A673 (cell line): ENCODE results near the gene LRPPRC. TPM values are rescaled to one million over a fixed set of nuclear protein-coding genes. Genes with fewer than 3 reads are reported as not detected.

Experiments used
- BruUV-seq: library from RNA; stranded (reverse); fragments of 400-500 nt; replicated peaks from 2 replicates; lab custom pipeline; 2021; lab: Mats Ljungman, UMichigan
- CTCF ChIA-PET: fragments of 300-600 bp; sonication (Branson Sonifier 250); formaldehyde crosslinking; loops from one replicate; lab custom pipeline; 2022; ENCODE audit warnings: antibody characterized with exemption; lab: Charles Lee
- POLR2A ChIA-PET: fragments of 300-600 bp; sonication (Branson Sonifier 250); formaldehyde crosslinking; loops from one replicate; lab custom pipeline; 2022; ENCODE audit warnings: antibody characterized with exemption; ENCODE audit not compliant: low non-redundant PET; lab: Charles Lee
- DNase-seq: peaks from one replicate; pipeline ENCODE4 v3.0.0-alpha.2; 2015; ENCODE audit warnings: low spot score
- H3K27ac ChIP-seq: fragments of 200-600 bp; sonication (generic); 2 replicates; pipeline ENCODE4 v1.5.1; 2016; ENCODE audit warnings: mixed run types, low read depth, mild to moderate bottlenecking, mixed read lengths, antibody characterized with exemption, low read length; ENCODE audit not compliant: poor library complexity, severe bottlenecking
- H3K27me3 ChIP-seq: fragments of 200-600 bp; sonication (generic); replicated peaks from 2 replicates; pipeline ENCODE4 v1.6.1; 2017; ENCODE audit warnings: mixed run types, low read depth, mild to moderate bottlenecking, mixed read lengths, antibody characterized with exemption, low read length; ENCODE audit not compliant: insufficient read depth, poor library complexity
- H3K36me3 ChIP-seq: fragments of 200-600 bp; sonication (generic); 2 replicates; pipeline ENCODE4 v1.6.1; 2016; ENCODE audit warnings: mixed run types, mild to moderate bottlenecking, mixed read lengths, antibody characterized with exemption, low read length; ENCODE audit not compliant: insufficient read depth, poor library complexity, severe bottlenecking
- H3K4me1 ChIP-seq: fragments of 200-600 bp; sonication (generic); 2 replicates; pipeline ENCODE4 v1.6.1; 2017; ENCODE audit warnings: mixed run types, mild to moderate bottlenecking, mixed read lengths, antibody characterized with exemption, low read length; ENCODE audit not compliant: insufficient read depth, poor library complexity, severe bottlenecking
- H3K4me3 ChIP-seq: fragments of 200-600 bp; sonication (generic); 2 replicates; pipeline ENCODE4 v1.5.1; 2016; ENCODE audit warnings: low read depth, mixed run types, mild to moderate bottlenecking, mixed read lengths, low read length; ENCODE audit not compliant: poor library complexity, severe bottlenecking
- H3K9me3 ChIP-seq: fragments of 200-600 bp; sonication (generic); 2 replicates; pipeline ENCODE4 v1.6.1; 2016; ENCODE audit warnings: mixed run types, low read depth, mild to moderate bottlenecking, mixed read lengths, antibody characterized with exemption, low read length; ENCODE audit not compliant: poor library complexity, severe bottlenecking
- CTCF ChIP-seq: fragments of 300-800, 200-600 bp; sonication (generic); conservative IDR thresholded peaks from 2 replicates; pipeline ENCODE4 v1.5.1; 2017; ENCODE audit warnings: low read depth, mild to moderate bottlenecking, antibody characterized with exemption, low read length, moderate library complexity, mixed read lengths
- EZH2 ChIP-seq: fragments of 200-600 bp; sonication (generic); IDR thresholded peaks from 2 replicates; pipeline ENCODE4 v1.6.1; 2017; ENCODE audit warnings: borderline replicate concordance, low read depth, mild to moderate bottlenecking, mixed read lengths, antibody characterized with exemption, low read length; ENCODE audit not compliant: poor library complexity, severe bottlenecking
- intact Hi-C: fragments of 100-400 bp; cut with micrococcal nuclease; formaldehyde crosslinking; loops from one replicate; pipeline ENCODE4 v1.10.0; 2022; ENCODE audit not compliant: unreplicated experiment
- total RNA-seq: library from RNA; stranded (reverse); gene quantifications from 2 replicates; pipeline ENCODE4 v1.2.3, GENCODE V29; 2021

The LRPPRC gene
- total RNA-seq, 1 experiment from 2014 or later, result 144 TPM

GRCh38 chr2:43841949-43842865 lies 153.6 kb downstream of the LRPPRC start:
- ChIA-PET POLR2A (interaction anchor here (0.7 kb wide), 1 partner anchor 24 kb away, joined by 5 read pairs; no protein-coding TSS in a partner anchor), CTCF (interaction anchor here (0.7 kb wide), 1 partner anchor 12 kb away, joined by 3 read pairs; no protein-coding TSS in a partner anchor)
- no TSS peak for BruUV-seq

GRCh38 chr2:43840965-43841364 lies 154.8 kb downstream of the LRPPRC start:
- no peaks in the 10 kb centered on the region for H3K9me3 ChIP-seq
- H3K4me1 ChIP-seq, result no peaks in the 10 kb centered on the region
- DNase-seq, result no peak
- intact Hi-C loops, result no loop called here
- no TSS peak for BruUV-seq
- ChIA-PET CTCF (no interaction called here), POLR2A (no interaction called here)
- H3K27ac ChIP-seq, result no peak overlapping the region
- no peaks in the 10 kb centered on the region for H3K36me3 ChIP-seq
- no peak overlapping the region for H3K4me3 ChIP-seq
- TF ChIP-seq CTCF (no peak), EZH2 (no peak)
- H3K27me3 ChIP-seq, result peaks cover under 1% of the 10 kb centered on the region

More at GRCh38 chr2:43841949-43842865, 153.6 kb downstream of the LRPPRC start:
- peaks cover 6% of the 10 kb centered on the region for H3K27me3 ChIP-seq
- H3K27ac ChIP-seq, result no peak overlapping the region
- H3K36me3 ChIP-seq, result no peaks in the 10 kb centered on the region
- H3K4me1 ChIP-seq, result no peaks in the 10 kb centered on the region
- DNase-seq, result no peak
- TF ChIP-seq CTCF, result no peak
- TF ChIP-seq EZH2, result no peak
- H3K9me3 ChIP-seq, result no peaks in the 10 kb centered on the region
- intact Hi-C loops, result no loop called here
- H3K4me3 ChIP-seq, result no peak overlapping the region

GRCh38 chr2:43839776-43840564 lies 155.8 kb downstream of the LRPPRC start:
- no peak overlapping the region for H3K27ac ChIP-seq
- no peak overlapping the region for H3K4me3 ChIP-seq
- TF ChIP-seq CTCF (no peak), EZH2 (no peak)
- H3K27me3 ChIP-seq, result no peaks in the 10 kb centered on the region
- H3K36me3 ChIP-seq, result no peaks in the 10 kb centered on the region
- no TSS peak for BruUV-seq
- POLR2A ChIA-PET, result no interaction called here
- CTCF ChIA-PET, result no interaction called here
- H3K4me1 ChIP-seq, result no peaks in the 10 kb centered on the region
- H3K9me3 ChIP-seq, result no peaks in the 10 kb centered on the region
- no peak for DNase-seq
- intact Hi-C loops, result no loop called here
